Lung (tissue), 12 donors: ENCODE results near the gene CPXM2. TPM values are rescaled to one million over a fixed set of nuclear protein-coding genes. Genes with fewer than 3 reads are reported as not detected.
A peak's percentile ranks its signal among the peaks of the same experiment; 100 is the strongest.

Experiments used
- ATAC-seq: fragments of 200-7000 bp; cut with Tn5 transposase; one replicate; pipeline ENCODE4 v1.9.1; 2020; ENCODE audit warnings: moderate number of reproducible peaks; ENCODE audit not compliant: insufficient read depth, low FRiP score
- DNase-seq, 3 donors: peaks; one replicate each; pipeline ENCODE4 v3.0.0-alpha.2; 2013 to 2017
- H3K27ac ChIP-seq, 2 donors: one replicate each; pipeline ENCODE4 v1.5.1; 2013; ENCODE audit warnings: mild to moderate bottlenecking in 2 of 2, moderate library complexity in 2 of 2, control low read depth in 1 of 2, inconsistent platforms in 1 of 2, low read depth in 1 of 2, low read length in 1 of 2
- H3K27me3 ChIP-seq, 3 donors: one replicate each; pipeline ENCODE4 v1.5.1; 2013; ENCODE audit warnings: low read length in 2 of 3; ENCODE audit not compliant: control insufficient read depth in 3 of 3, insufficient read depth in 3 of 3
- H3K36me3 ChIP-seq, 4 donors: one replicate each; pipeline ENCODE4 v1.5.1; 2013; ENCODE audit warnings: low read length in 4 of 4, mild to moderate bottlenecking in 1 of 4, moderate library complexity in 1 of 4; ENCODE audit not compliant: control insufficient read depth in 4 of 4, insufficient read depth in 4 of 4
- H3K4me1 ChIP-seq, 5 donors: one replicate each; pipeline ENCODE4 v1.5.1; 2013; ENCODE audit warnings: low read length in 5 of 5, mild to moderate bottlenecking in 2 of 5, moderate library complexity in 1 of 5; ENCODE audit not compliant: control insufficient read depth in 5 of 5, insufficient read depth in 5 of 5
- H3K4me3 ChIP-seq: one replicate; pipeline ENCODE4 v1.5.1; 2013; ENCODE audit warnings: mild to moderate bottlenecking, control low read depth, moderate library complexity
- H3K9ac ChIP-seq, 2 donors: one replicate each; pipeline ENCODE4 v1.5.1; 2013; ENCODE audit warnings: low read length in 2 of 2, control low read depth in 1 of 2; ENCODE audit not compliant: insufficient read depth in 1 of 2
- H3K9me3 ChIP-seq, 4 donors: one replicate each; pipeline ENCODE4 v1.5.1; 2013; ENCODE audit warnings: low read length in 3 of 4, mild to moderate bottlenecking in 1 of 4, moderate library complexity in 1 of 4; ENCODE audit not compliant: control insufficient read depth in 4 of 4, insufficient read depth in 3 of 4
- CTCF ChIP-seq: IDR thresholded peaks from 2 replicates; pipeline ENCODE4 v1.5.1; 2012; ENCODE audit warnings: mild to moderate bottlenecking; ENCODE audit errors: control extremely low read depth, extremely low read depth
- WGBS, 2 donors: extraction: QIAGEN DNeasy Blood & Tissue Kit; methylation state at CpG; one replicate each; pipeline ENCODE4 v1.1.7; 2013; 5-methylcytosine and 5-hydroxymethylcytosine counted together
- polyA plus RNA-seq, 2 donors: library from polyadenylated mRNA; stranded (reverse); fragments of 200-250 nt; gene quantifications; one replicate each; pipeline ENCODE4 v1.2.1, GENCODE V29; 2013
- total RNA-seq, 2 donors: library from RNA; depleted of rRNA in 1 of 2; stranded (reverse); fragments of >200 nt in 1 of 2; gene quantifications; one replicate each; pipeline ENCODE4 v1.2.1, GENCODE V29; 2014 to 2021
- donor health status: control.
- donor health status: control.
- donor health status: Bipolar disorder and iron deficiency.
- donor health status: healthy.
- donor health status: DM: yes; HTN: yes; CAD: no.

Gene CPXM2
- total and polyA plus RNA-seq, 4 donors: 0.66 to 5.0 (median 2.1) TPM

DNA sequence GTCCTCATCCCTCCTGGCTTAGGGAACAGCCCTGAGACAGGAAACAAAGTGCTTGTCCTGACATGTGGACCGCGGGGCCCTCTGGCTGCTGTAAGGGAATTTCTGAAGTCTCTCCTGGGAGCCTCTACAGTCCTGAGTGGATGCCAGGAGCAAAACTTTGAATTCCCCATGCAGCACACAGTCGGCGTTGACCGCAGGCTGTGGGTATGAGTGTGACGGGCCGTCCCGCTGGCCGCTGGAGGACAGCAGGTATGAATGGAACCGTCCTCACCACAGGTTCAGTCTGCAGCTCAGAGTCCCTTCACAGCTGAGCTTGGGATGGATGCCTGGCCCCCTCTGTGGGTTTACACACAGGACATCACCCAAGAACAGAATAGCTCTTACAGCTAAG, 130.6 kb downstream of the CPXM2 start:
- H3K4me1 ChIP-seq: peaks cover 0 to 9% (median 0%) of the 10 kb centered on the region in 5 donors
- WGBS, 2 donors: 78 to 85% methylated on average over 10 of the region's 10 CpGs
- H3K9me3 ChIP-seq: peaks cover 0 to 7% (median 0%) of the 10 kb centered on the region in 4 donors
- no peaks in the 10 kb centered on the region for H3K36me3 ChIP-seq
- no peak for DNase-seq
- H3K9ac ChIP-seq: no peak overlapping the region
- no peak for ATAC-seq
- no peak overlapping the region for H3K27ac ChIP-seq
- H3K27me3 ChIP-seq: peaks cover 0 to 8% (median 4%) of the 10 kb centered on the region in 3 donors
- no peak for TF ChIP-seq CTCF
- H3K4me3 ChIP-seq: no peak overlapping the region

DNA sequence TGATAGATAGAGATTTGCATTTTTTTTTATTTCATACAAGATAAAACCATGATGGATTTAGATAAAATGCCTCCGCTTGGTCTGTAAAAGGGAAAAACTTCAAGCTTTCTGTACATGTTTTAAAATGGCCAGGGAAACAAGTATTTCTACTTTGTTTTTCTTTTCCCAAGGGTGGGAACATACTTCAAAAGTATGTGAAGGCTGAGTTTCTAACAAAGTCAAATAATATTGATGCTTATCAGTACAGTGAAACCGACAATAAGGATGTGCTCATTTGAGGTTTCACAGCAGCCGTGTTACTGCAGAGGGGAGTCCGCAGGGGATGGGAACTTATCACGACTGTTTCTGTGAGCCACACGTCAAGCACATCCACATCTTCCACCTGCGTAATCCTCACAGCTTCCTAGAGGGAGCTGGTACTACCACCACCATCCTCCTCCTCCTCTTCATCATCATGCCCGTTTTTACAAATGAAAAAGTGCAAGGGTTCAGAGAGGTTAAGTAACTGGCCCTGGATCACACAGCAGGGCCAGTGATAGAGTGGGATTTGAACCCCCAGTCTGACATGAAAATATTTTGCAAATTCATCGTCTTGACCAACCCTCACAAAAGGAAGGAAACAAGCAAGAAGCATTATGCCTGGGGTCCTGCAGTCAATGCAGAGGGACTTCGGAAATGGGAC, 131.1 kb downstream of the CPXM2 start:
- WGBS, 2 donors: 57 to 62% methylated on average over 10 of the region's 10 CpGs
- no peak for DNase-seq
- Histone ChIP-seq H3K4me1 (peaks cover 0 to 9% (median 0%) of the 10 kb centered on the region in 5 donors), H3K4me3 (no peak overlapping the region), H3K27ac (no peak overlapping the region), H3K36me3 (no peaks in the 10 kb centered on the region), H3K9me3 (peaks cover 0 to 5% (median 0%) of the 10 kb centered on the region in 4 donors), H3K27me3 (peaks cover 0 to 8% (median 4%) of the 10 kb centered on the region in 3 donors), H3K9ac (no peak overlapping the region)
- no peak for ATAC-seq
- TF ChIP-seq CTCF: no peak

DNA sequence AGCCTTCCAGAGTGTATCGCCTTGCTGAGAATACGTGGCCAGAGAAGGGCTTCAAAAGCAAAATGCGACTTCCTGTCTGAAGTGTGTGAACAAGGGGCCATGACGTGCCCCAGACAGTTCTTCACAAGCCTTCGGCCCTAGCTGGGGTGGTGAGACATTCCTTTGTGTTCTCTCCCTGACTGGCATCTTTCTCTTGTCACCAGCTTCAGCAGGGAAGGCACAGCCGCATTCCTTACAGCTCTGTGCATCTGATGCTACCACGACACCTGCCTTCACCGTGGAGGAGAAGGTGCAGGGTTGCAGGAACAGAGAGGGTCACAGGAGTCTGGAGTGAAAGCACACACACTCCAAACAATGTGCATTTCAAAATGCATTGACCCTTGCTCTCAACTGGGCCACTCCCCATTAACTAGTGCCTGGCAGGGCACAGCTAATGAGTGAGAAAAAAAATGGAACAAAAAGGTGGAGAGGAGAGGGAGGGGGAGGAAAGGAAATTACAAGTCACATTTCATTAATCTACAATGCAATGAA, 132.0 kb downstream of the CPXM2 start:
- Histone ChIP-seq H3K36me3 (no peaks in the 10 kb centered on the region), H3K4me1 (peaks cover 0 to 9% (median 0%) of the 10 kb centered on the region in 5 donors), H3K9ac (no peak overlapping the region), H3K9me3 (peaks cover 0 to 5% (median 0%) of the 10 kb centered on the region in 4 donors), H3K4me3 (no peak overlapping the region), H3K27ac (no peak overlapping the region), H3K27me3 (peaks cover 0 to 8% (median 6%) of the 10 kb centered on the region in 3 donors)
- TF ChIP-seq CTCF: no peak
- DNase-seq: peak in 2 of 3 donors; percentile 18 to 21
- WGBS, 2 donors: 41 to 49% methylated on average over 8 of the region's 8 CpGs
- no peak for ATAC-seq
